Liver (tissue), 9 donors: ENCODE data around the gene NAIF1. TPM values are rescaled to one million over a fixed set of nuclear protein-coding genes. Genes with fewer than 3 reads are reported as not detected.
A peak's percentile ranks its signal among the peaks of the same experiment; 100 is the strongest.

Experiments
- DNase-seq: peaks from one replicate; pipeline ENCODE4 v3.0.0-alpha.2; 2017; ENCODE audit warnings: low spot score
- H3K27ac ChIP-seq, 2 donors: one replicate each; pipeline ENCODE4 v1.7.0; 2013; ENCODE audit warnings: inconsistent platforms in 2 of 2, low read length in 2 of 2, control low read depth in 1 of 2, low read depth in 1 of 2, mild to moderate bottlenecking in 1 of 2
- H3K27me3 ChIP-seq, 4 donors: one replicate each; pipeline versions ENCODE4 v1.6.1 to v1.7.0; 2013; ENCODE audit warnings: low read length in 3 of 4, inconsistent platforms in 1 of 4, mild to moderate bottlenecking in 1 of 4, moderate library complexity in 1 of 4; ENCODE audit not compliant: control insufficient read depth in 4 of 4, insufficient read depth in 4 of 4
- H3K36me3 ChIP-seq, 4 donors: one replicate each; pipeline versions ENCODE4 v1.6.1 to v1.7.0; 2013; ENCODE audit warnings: low read length in 3 of 4, mild to moderate bottlenecking in 3 of 4, low read depth in 1 of 4, moderate library complexity in 1 of 4; ENCODE audit not compliant: control insufficient read depth in 4 of 4, insufficient read depth in 3 of 4
- H3K4me1 ChIP-seq, 4 donors: one replicate each; pipeline versions ENCODE4 v1.6.1 to v1.7.0; 2013; ENCODE audit warnings: low read length in 3 of 4, mild to moderate bottlenecking in 3 of 4, moderate library complexity in 1 of 4; ENCODE audit not compliant: control insufficient read depth in 4 of 4, insufficient read depth in 4 of 4
- H3K4me3 ChIP-seq, 3 donors: one replicate each; pipeline versions ENCODE4 v1.6.1 to v1.7.0; 2013; ENCODE audit warnings: low read length in 3 of 3, control low read depth in 1 of 3, low read depth in 1 of 3, mild to moderate bottlenecking in 1 of 3
- H3K9ac ChIP-seq, 2 donors: one replicate each; pipeline ENCODE4 v1.7.0; 2013; ENCODE audit warnings: low read length in 2 of 2, mild to moderate bottlenecking in 2 of 2, moderate library complexity in 2 of 2, control low read depth in 1 of 2, low read depth in 1 of 2
- H3K9me3 ChIP-seq, 4 donors: one replicate each; pipeline versions ENCODE4 v1.6.1 to v1.7.0; 2013; ENCODE audit warnings: low read length in 3 of 4; ENCODE audit not compliant: control insufficient read depth in 4 of 4
- EGR1 ChIP-seq, 2 donors: IDR thresholded peaks; 2 replicates each; pipeline ENCODE4 v1.6.1; 2016 to 2018; ENCODE audit warnings: antibody characterized with exemption in 2 of 2, low read depth in 2 of 2
- FOXA1 ChIP-seq: IDR thresholded peaks from 2 replicates; pipeline ENCODE4 v1.6.1; 2016; ENCODE audit warnings: antibody characterized with exemption
- HNF4A ChIP-seq, 2 donors: conservative IDR thresholded peaks; 2 replicates each; pipeline ENCODE4 v1.6.1; 2016; ENCODE audit warnings: antibody characterized with exemption in 2 of 2, mild to moderate bottlenecking in 2 of 2
- JUND ChIP-seq, 2 donors: IDR thresholded peaks; 2 replicates each; pipeline ENCODE4 v1.6.1; 2016; ENCODE audit warnings: antibody characterized with exemption in 2 of 2
- NR2F2 ChIP-seq: IDR thresholded peaks from 2 replicates; pipeline ENCODE4 v1.6.1; 2016; ENCODE audit warnings: antibody characterized with exemption
- RAD21 ChIP-seq, 2 donors: IDR thresholded peaks; 2 replicates each; pipeline ENCODE4 v1.6.1; 2016; ENCODE audit warnings: antibody characterized with exemption in 2 of 2, mild to moderate bottlenecking in 2 of 2
- RXRA ChIP-seq, 2 donors: IDR thresholded peaks; 2 replicates each; pipeline ENCODE4 v1.6.1; 2017 to 2018; ENCODE audit warnings: antibody characterized with exemption in 2 of 2, mild to moderate bottlenecking in 1 of 2
- SP1 ChIP-seq: IDR thresholded peaks from 2 replicates; pipeline ENCODE4 v1.6.1; 2018; ENCODE audit warnings: antibody characterized with exemption, mild to moderate bottlenecking
- YY1 ChIP-seq: IDR thresholded peaks from 2 replicates; pipeline ENCODE4 v1.6.1; 2016; ENCODE audit warnings: antibody characterized with exemption, mild to moderate bottlenecking
- WGBS: extraction: QIAGEN DNeasy Blood & Tissue Kit; methylation state at CpG from one replicate; pipeline ENCODE4 v1.1.7; 2013; 5-methylcytosine and 5-hydroxymethylcytosine counted together
- polyA plus RNA-seq, 2 donors: library from polyadenylated mRNA; stranded (reverse) in 1 of 2; unstranded in 1 of 2; fragments of 200-250 nt in 1 of 2; fragments of >200 nt in 1 of 2; fragmentation: Nextera tagmentation in 1 of 2; extraction: Ambion mirVana in 1 of 2; gene quantifications; one replicate each; pipeline versions ENCODE4 v1.2.1 to v1.2.3, GENCODE V29; 2013 to 2015
- total RNA-seq, 2 donors: library from RNA; depleted of rRNA; stranded (reverse); fragments of >200 nt; gene quantifications; one replicate each; pipeline ENCODE4 v1.2.3, GENCODE V29; 2014
- TF ChIP-seq, protein P1 (sequence below): fragments of 150-350 bp; IDR thresholded peaks from 2 replicates; pipeline ENCODE4 v1.5.1; 2017; ENCODE audit warnings: improper control_type of control experiment, low read depth, low read length; ENCODE audit not compliant: missing input control
- TF ChIP-seq, protein P2 (sequence below): IDR thresholded peaks from 2 replicates; pipeline ENCODE4 v1.6.1; 2016; ENCODE audit warnings: antibody characterized with exemption
- TF ChIP-seq, protein P3 (sequence below): IDR thresholded peaks from 2 replicates; pipeline ENCODE4 v1.6.1; 2016; ENCODE audit warnings: antibody characterized with exemption, mild to moderate bottlenecking
- donor health status: healthy.
- donor health status: healthy.
- donor health status: healthy.
- donor health status: healthy.
- donor health status: healthy.

Gene NAIF1
- total and polyA plus RNA-seq, 4 donors, result 2.5 to 6.5 (median 4.7) TPM

DNA sequence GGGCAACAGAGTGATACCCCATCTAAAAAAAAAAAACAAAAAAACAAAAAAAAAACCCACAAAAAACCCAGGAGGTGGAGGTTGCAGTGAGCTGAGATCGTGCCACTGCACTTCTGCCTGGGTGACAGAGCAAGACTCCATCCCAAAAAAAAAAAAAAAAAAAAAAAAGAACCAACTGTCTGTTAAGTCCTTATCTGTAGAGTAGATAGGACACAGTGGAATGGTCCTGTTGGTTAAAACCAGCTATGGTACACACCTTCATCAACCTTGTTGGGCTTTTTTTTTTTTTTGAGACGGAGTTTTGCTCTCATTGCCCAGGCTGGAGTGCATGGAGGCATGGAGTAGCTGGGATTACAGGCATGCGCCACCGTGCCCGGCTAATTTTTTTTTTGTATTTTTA lies 13.1 kb upstream of the NAIF1 start:
- Histone ChIP-seq H3K27me3 (no peaks in the 10 kb centered on the region), H3K9ac (no peak overlapping the region), H3K36me3 (no peaks in the 10 kb centered on the region), H3K9me3 (no peaks in the 10 kb centered on the region), H3K4me3 (no peak overlapping the region), H3K4me1 (peaks cover 0 to 22% (median 13%) of the 10 kb centered on the region in 4 donors), H3K27ac (no peak overlapping the region)
- WGBS, result 95% methylated on average over 5 of the region's 5 CpGs
- TF ChIP-seq FOXA1, result no peak
- TF ChIP-seq, protein P1, sequence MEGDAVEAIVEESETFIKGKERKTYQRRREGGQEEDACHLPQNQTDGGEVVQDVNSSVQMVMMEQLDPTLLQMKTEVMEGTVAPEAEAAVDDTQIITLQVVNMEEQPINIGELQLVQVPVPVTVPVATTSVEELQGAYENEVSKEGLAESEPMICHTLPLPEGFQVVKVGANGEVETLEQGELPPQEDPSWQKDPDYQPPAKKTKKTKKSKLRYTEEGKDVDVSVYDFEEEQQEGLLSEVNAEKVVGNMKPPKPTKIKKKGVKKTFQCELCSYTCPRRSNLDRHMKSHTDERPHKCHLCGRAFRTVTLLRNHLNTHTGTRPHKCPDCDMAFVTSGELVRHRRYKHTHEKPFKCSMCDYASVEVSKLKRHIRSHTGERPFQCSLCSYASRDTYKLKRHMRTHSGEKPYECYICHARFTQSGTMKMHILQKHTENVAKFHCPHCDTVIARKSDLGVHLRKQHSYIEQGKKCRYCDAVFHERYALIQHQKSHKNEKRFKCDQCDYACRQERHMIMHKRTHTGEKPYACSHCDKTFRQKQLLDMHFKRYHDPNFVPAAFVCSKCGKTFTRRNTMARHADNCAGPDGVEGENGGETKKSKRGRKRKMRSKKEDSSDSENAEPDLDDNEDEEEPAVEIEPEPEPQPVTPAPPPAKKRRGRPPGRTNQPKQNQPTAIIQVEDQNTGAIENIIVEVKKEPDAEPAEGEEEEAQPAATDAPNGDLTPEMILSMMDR, result no peak
- DNase-seq, result no peak

DNA sequence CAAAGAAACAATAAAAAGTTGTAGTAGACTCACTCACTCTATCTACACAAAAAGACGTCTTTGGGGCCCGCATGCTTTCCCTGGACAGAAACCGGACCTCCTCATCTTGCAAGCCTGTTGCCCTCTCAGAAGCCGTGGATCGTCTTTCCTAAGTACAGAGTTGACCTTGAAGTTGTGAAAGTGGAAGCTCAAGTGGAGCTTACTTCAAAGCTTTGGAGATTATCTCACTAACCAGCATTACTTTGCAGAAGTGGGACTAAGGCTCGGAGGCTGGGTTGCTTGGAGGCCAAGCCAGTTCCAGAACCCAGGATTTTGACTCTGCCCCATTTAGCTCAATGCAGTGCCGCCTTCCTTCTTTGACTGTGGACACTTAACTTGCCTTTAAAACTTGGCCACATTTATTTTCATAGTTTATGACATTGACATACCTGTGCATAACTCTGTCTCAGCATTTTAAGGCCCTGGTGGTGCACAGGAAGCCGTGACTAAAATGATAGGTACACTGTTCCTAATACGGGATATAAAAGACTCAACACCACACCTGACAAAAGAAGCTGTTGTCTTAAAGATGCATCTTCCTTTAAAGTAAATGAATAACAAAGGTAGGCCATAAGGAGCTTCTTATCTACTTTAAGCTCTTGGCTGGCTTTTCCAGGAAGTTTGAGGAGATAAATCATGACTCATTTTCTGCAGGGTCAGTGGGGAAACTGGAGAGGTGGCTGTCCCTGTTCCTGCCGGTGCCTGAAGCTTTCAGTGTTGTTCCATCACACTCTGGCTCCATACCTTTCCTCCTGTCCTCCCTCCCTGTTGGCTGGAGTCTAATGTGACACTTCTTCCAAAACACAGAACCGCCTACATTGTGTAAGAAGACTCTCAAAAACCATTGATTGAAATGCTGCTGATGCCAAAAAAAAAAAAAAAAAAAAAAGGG lies 11.6 kb upstream of the NAIF1 start:
- Histone ChIP-seq H3K27ac (peak overlapping the region; percentile 16 to 36), H3K4me1 (peaks cover 5 to 23% (median 17%) of the 10 kb centered on the region in 4 donors), H3K27me3 (no peaks in the 10 kb centered on the region), H3K9me3 (no peaks in the 10 kb centered on the region), H3K9ac (no peak overlapping the region), H3K36me3 (no peaks in the 10 kb centered on the region), H3K4me3 (no peak overlapping the region)
- WGBS, result 61% methylated on average over 11 of the region's 11 CpGs
- DNase-seq, result no peak
- TF ChIP-seq RXRA (IDR thresholded peaks at IDR 0.05) (peak in 1 of 2 donors; percentile 67), HNF4A (conservative IDR thresholded peaks at IDR 0.05) (peak; percentile 24 to 53), JUND (IDR thresholded peaks at IDR 0.05) (peak; percentile 47 to 67), EGR1 (IDR thresholded peaks at IDR 0.05; ENCODE audit: low read depth in 2 of 2) (no peak), SP1 (peak; percentile 15), RAD21 (IDR thresholded peaks at IDR 0.05) (peak in 1 of 2 donors; percentile 12), YY1 (peak; percentile 68), NR2F2 (no peak)
- TF ChIP-seq, protein P2, sequence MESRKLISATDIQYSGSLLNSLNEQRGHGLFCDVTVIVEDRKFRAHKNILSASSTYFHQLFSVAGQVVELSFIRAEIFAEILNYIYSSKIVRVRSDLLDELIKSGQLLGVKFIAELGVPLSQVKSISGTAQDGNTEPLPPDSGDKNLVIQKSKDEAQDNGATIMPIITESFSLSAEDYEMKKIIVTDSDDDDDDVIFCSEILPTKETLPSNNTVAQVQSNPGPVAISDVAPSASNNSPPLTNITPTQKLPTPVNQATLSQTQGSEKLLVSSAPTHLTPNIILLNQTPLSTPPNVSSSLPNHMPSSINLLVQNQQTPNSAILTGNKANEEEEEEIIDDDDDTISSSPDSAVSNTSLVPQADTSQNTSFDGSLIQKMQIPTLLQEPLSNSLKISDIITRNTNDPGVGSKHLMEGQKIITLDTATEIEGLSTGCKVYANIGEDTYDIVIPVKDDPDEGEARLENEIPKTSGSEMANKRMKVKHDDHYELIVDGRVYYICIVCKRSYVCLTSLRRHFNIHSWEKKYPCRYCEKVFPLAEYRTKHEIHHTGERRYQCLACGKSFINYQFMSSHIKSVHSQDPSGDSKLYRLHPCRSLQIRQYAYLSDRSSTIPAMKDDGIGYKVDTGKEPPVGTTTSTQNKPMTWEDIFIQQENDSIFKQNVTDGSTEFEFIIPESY, result no peak
- TF ChIP-seq, protein P3, sequence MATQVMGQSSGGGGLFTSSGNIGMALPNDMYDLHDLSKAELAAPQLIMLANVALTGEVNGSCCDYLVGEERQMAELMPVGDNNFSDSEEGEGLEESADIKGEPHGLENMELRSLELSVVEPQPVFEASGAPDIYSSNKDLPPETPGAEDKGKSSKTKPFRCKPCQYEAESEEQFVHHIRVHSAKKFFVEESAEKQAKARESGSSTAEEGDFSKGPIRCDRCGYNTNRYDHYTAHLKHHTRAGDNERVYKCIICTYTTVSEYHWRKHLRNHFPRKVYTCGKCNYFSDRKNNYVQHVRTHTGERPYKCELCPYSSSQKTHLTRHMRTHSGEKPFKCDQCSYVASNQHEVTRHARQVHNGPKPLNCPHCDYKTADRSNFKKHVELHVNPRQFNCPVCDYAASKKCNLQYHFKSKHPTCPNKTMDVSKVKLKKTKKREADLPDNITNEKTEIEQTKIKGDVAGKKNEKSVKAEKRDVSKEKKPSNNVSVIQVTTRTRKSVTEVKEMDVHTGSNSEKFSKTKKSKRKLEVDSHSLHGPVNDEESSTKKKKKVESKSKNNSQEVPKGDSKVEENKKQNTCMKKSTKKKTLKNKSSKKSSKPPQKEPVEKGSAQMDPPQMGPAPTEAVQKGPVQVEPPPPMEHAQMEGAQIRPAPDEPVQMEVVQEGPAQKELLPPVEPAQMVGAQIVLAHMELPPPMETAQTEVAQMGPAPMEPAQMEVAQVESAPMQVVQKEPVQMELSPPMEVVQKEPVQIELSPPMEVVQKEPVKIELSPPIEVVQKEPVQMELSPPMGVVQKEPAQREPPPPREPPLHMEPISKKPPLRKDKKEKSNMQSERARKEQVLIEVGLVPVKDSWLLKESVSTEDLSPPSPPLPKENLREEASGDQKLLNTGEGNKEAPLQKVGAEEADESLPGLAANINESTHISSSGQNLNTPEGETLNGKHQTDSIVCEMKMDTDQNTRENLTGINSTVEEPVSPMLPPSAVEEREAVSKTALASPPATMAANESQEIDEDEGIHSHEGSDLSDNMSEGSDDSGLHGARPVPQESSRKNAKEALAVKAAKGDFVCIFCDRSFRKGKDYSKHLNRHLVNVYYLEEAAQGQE, result no peak
